Lung (tissue), 12 donors: ENCODE measurements around the gene ENAM. TPM values are rescaled to one million over a fixed set of nuclear protein-coding genes. Genes with fewer than 3 reads are reported as not detected.
A peak's percentile ranks its signal among the peaks of the same experiment; 100 is the strongest.

ENCODE experiments used
- ATAC-seq: fragments of 200-7000 bp; cut with Tn5 transposase; one replicate; pipeline ENCODE4 v1.9.1; 2020; ENCODE audit warnings: moderate number of reproducible peaks; ENCODE audit not compliant: insufficient read depth, low FRiP score
- DNase-seq, 3 donors: peaks; one replicate each; pipeline ENCODE4 v3.0.0-alpha.2; 2013 to 2017
- H3K27ac ChIP-seq, 2 donors: one replicate each; pipeline ENCODE4 v1.5.1; 2013; ENCODE audit warnings: mild to moderate bottlenecking in 2 of 2, moderate library complexity in 2 of 2, control low read depth in 1 of 2, inconsistent platforms in 1 of 2, low read depth in 1 of 2, low read length in 1 of 2
- H3K27me3 ChIP-seq, 3 donors: one replicate each; pipeline ENCODE4 v1.5.1; 2013; ENCODE audit warnings: low read length in 2 of 3; ENCODE audit not compliant: control insufficient read depth in 3 of 3, insufficient read depth in 3 of 3
- H3K36me3 ChIP-seq, 4 donors: one replicate each; pipeline ENCODE4 v1.5.1; 2013; ENCODE audit warnings: low read length in 4 of 4, mild to moderate bottlenecking in 1 of 4, moderate library complexity in 1 of 4; ENCODE audit not compliant: control insufficient read depth in 4 of 4, insufficient read depth in 4 of 4
- H3K4me1 ChIP-seq, 5 donors: one replicate each; pipeline ENCODE4 v1.5.1; 2013; ENCODE audit warnings: low read length in 5 of 5, mild to moderate bottlenecking in 2 of 5, moderate library complexity in 1 of 5; ENCODE audit not compliant: control insufficient read depth in 5 of 5, insufficient read depth in 5 of 5
- H3K4me3 ChIP-seq: one replicate; pipeline ENCODE4 v1.5.1; 2013; ENCODE audit warnings: mild to moderate bottlenecking, control low read depth, moderate library complexity
- H3K9ac ChIP-seq, 2 donors: one replicate each; pipeline ENCODE4 v1.5.1; 2013; ENCODE audit warnings: low read length in 2 of 2, control low read depth in 1 of 2; ENCODE audit not compliant: insufficient read depth in 1 of 2
- H3K9me3 ChIP-seq, 4 donors: one replicate each; pipeline ENCODE4 v1.5.1; 2013; ENCODE audit warnings: low read length in 3 of 4, mild to moderate bottlenecking in 1 of 4, moderate library complexity in 1 of 4; ENCODE audit not compliant: control insufficient read depth in 4 of 4, insufficient read depth in 3 of 4
- CTCF ChIP-seq: IDR thresholded peaks from 2 replicates; pipeline ENCODE4 v1.5.1; 2012; ENCODE audit warnings: mild to moderate bottlenecking; ENCODE audit errors: control extremely low read depth, extremely low read depth
- WGBS, 2 donors: extraction: QIAGEN DNeasy Blood & Tissue Kit; methylation state at CpG; one replicate each; pipeline ENCODE4 v1.1.7; 2013; 5-methylcytosine and 5-hydroxymethylcytosine counted together
- polyA plus RNA-seq, 2 donors: library from polyadenylated mRNA; stranded (reverse); fragments of 200-250 nt; gene quantifications; one replicate each; pipeline ENCODE4 v1.2.1, GENCODE V29; 2013
- total RNA-seq, 2 donors: library from RNA; depleted of rRNA in 1 of 2; stranded (reverse); fragments of >200 nt in 1 of 2; gene quantifications; one replicate each; pipeline ENCODE4 v1.2.1, GENCODE V29; 2014 to 2021
- donor health status: control.
- donor health status: control.
- donor health status: Bipolar disorder and iron deficiency.
- donor health status: healthy.
- donor health status: DM: yes; HTN: yes; CAD: no.

The ENAM gene
- total and polyA plus RNA-seq, 4 donors = 0.06 to 0.28 (median 0.09) TPM

GRCh38 chr4:70671091-70671490 is 42.5 kb downstream of the ENAM start:
- Histone ChIP-seq H3K36me3 (no peaks in the 10 kb centered on the region), H3K27me3 (no peaks in the 10 kb centered on the region), H3K9me3 (no peaks in the 10 kb centered on the region), H3K9ac (no peak overlapping the region), H3K4me3 (no peak overlapping the region), H3K27ac (no peak overlapping the region), H3K4me1 (peaks cover 0 to 24% (median 5%) of the 10 kb centered on the region in 5 donors)
- no peak for TF ChIP-seq CTCF
- ATAC-seq (no peak), DNase-seq (no peak)
- WGBS, 2 donors = 40 to 52% methylated on average over 2 of the region's 2 CpGs

DNA sequence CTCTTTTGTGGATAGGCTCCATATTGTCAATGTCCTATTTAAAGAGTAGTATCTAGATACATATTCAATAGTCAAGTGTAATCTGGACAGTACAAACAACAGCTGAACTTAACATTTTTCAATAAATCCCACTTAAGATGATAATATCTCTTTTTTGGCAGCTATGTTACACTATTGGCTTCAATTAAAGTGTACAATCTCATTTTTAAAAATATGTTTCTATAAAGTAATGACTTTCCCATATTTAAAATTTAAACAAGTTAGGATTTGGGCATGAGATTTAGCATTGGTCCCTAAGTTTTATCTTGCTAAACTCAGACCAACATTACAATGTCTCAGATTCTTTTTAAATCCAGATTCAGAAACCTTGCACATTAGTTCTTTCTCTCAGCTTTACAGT is 45.6 kb downstream of the ENAM start:
- H3K27me3 ChIP-seq = no peaks in the 10 kb centered on the region
- no peaks in the 10 kb centered on the region for H3K9me3 ChIP-seq
- ATAC-seq (no peak), DNase-seq (peak in 2 of 3 donors; percentile 59 to 68)
- no peak overlapping the region for H3K27ac ChIP-seq
- no peak for TF ChIP-seq CTCF
- H3K4me3 ChIP-seq = no peak overlapping the region
- no peaks in the 10 kb centered on the region for H3K36me3 ChIP-seq
- peaks cover 0 to 16% (median 0%) of the 10 kb centered on the region in 5 donors for H3K4me1 ChIP-seq
- no peak overlapping the region for H3K9ac ChIP-seq

- ATAC-seq (no peak), DNase-seq (peak in 2 of 3 donors; percentile 61 to 76)
- Histone ChIP-seq H3K27ac (no peak overlapping the region), H3K9ac (no peak overlapping the region), H3K9me3 (no peaks in the 10 kb centered on the region), H3K4me3 (no peak overlapping the region), H3K36me3 (no peaks in the 10 kb centered on the region), H3K27me3 (no peaks in the 10 kb centered on the region), H3K4me1 (peaks cover 0 to 16% (median 0%) of the 10 kb centered on the region in 5 donors)
- no peak for TF ChIP-seq CTCF
- 53 to 80% methylated on average over 1 of the region's 1 CpG for WGBS, 2 donors
Observed at GRCh38 chr4:70674731-70675130, 46.2 kb downstream of the ENAM start.

DNA sequence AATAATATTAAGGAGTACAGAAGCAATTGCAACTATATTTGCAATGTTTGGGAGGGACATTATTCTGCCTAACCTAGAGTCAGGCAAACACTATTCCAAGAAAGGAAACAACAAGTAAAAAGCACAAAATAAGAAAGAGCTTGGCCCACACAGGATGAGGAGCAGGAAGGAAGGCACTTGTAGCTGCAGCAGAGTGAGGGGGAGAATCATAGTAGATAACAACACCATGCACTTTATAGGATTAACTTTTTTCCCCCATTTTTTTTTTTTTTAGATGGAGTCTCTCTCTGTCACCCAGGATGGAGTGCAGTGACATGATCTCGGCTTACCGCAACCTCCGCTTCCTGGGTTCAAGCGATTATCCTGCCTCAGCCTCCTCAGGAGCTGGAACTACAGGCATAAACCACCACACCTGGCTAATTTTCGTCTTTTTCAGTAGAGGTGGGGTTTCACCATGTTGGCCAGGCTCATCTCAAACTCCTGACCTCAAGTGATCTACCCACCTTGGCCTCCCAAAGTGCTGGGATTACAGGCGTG is 48.1 kb downstream of the ENAM start:
- TF ChIP-seq CTCF = no peak
- H3K4me1 ChIP-seq = peaks cover 0 to 27% (median 0%) of the 10 kb centered on the region in 5 donors
- ATAC-seq (no peak), DNase-seq (no peak)
- no peaks in the 10 kb centered on the region for H3K27me3 ChIP-seq
- no peaks in the 10 kb centered on the region for H3K36me3 ChIP-seq
- no peak overlapping the region for H3K4me3 ChIP-seq
- no peak overlapping the region for H3K27ac ChIP-seq
- 89 to 91% methylated on average over 6 of the region's 6 CpGs for WGBS, 2 donors
- H3K9me3 ChIP-seq = no peaks in the 10 kb centered on the region
- no peak overlapping the region for H3K9ac ChIP-seq
